ENCODE measurements around the gene UBA6. TPM values are rescaled to one million over a fixed set of nuclear protein-coding genes. Genes with fewer than 3 reads are reported as not detected.
A peak's percentile ranks its signal among the peaks of the same experiment; 100 is the strongest.
"Not testable (repeated sequence)": the region's sequence is repeated elsewhere in the genome, so short reads cannot be mapped to it uniquely, and the experiment has no call there.

Gene UBA6
- polyA plus RNA-seq, 5 donors, result 39.4 to 84.9 (median 73.0) TPM

- DNase-seq, result no peak
These were observed 14.0 kb upstream of the UBA6 start for GRCh38 chr4:67714955-67715354.

GRCh38 chr4:67714248-67714583, 13.3 kb upstream of the UBA6 start:
- no peak for DNase-seq

GRCh38 chr4:67713529-67714247, 12.7 kb upstream of the UBA6 start:
- no peak for DNase-seq

GRCh38 chr4:67712650-67713528, 11.9 kb upstream of the UBA6 start:
- no peak for DNase-seq

GRCh38 chr4:67712000-67712625, 11.2 kb upstream of the UBA6 start:
- DNase-seq, result no peak

- not testable (repeated sequence) for DNase-seq
These were observed 5.7 kb upstream of the UBA6 start for GRCh38 chr4:67706682-67707081.

- no peak for DNase-seq
These were observed 3.9 kb upstream of the UBA6 start for GRCh38 chr4:67704843-67705242.

GRCh38 chr4:67702166-67702565, 1.2 kb upstream of the UBA6 start:
- no peak for DNase-seq

GRCh38 chr4:67701517-67701850, 529 bp upstream of the UBA6 start:
- no peak for DNase-seq

GRCh38 chr4:67700116-67700737, 728 bp downstream of the UBA6 start:
- peak in 1 of 2 donors; percentile 19 for DNase-seq

- DNase-seq, result no peak
These were observed 1.4 kb downstream of the UBA6 start for GRCh38 chr4:67699603-67700002.

GRCh38 chr4:67697860-67698687, 2.9 kb downstream of the UBA6 start:
- no peak for DNase-seq

GRCh38 chr4:67696061-67696460, 4.9 kb downstream of the UBA6 start:
- no peak for DNase-seq

- no peak for DNase-seq
These were observed 6.3 kb downstream of the UBA6 start for GRCh38 chr4:67694662-67695061.

- DNase-seq, result no peak
These were observed 9.6 kb downstream of the UBA6 start for GRCh38 chr4:67691328-67691727.

- no peak for DNase-seq
These were observed 13.3 kb downstream of the UBA6 start for GRCh38 chr4:67687636-67688035.

- DNase-seq, result no peak
These were observed 15.5 kb downstream of the UBA6 start for GRCh38 chr4:67685532-67685859.

- no peak for DNase-seq
These were observed 16.0 kb downstream of the UBA6 start for GRCh38 chr4:67684839-67685531.

- DNase-seq, result no peak
These were observed 18.7 kb downstream of the UBA6 start for GRCh38 chr4:67682266-67682665.

GRCh38 chr4:67680581-67681222, 20.3 kb downstream of the UBA6 start:
- DNase-seq, result no peak

- no peak for DNase-seq
These were observed 22.3 kb downstream of the UBA6 start for GRCh38 chr4:67678612-67679011.

Measured in right lung (tissue), 5 donors.